Muscle of leg (tissue), 16 donors: Measurements from ENCODE around the gene SRPX2. TPM values are rescaled to one million over a fixed set of nuclear protein-coding genes. Genes with fewer than 3 reads are reported as not detected.

Experiments used
- DNase-seq: peaks from one replicate; pipeline ENCODE4 v3.0.0; 2013
- H3K27ac ChIP-seq: one replicate; pipeline ENCODE4 v1.5.1; 2013; ENCODE audit warnings: mild to moderate bottlenecking, low read length, control low read depth
- H3K27me3 ChIP-seq: one replicate; pipeline ENCODE4 v1.6.1; 2013; ENCODE audit warnings: low read length; ENCODE audit not compliant: control insufficient read depth, insufficient read depth
- H3K36me3 ChIP-seq: one replicate; pipeline ENCODE4 v1.6.1; 2013; ENCODE audit warnings: low read length; ENCODE audit not compliant: control insufficient read depth, insufficient read depth
- H3K4me1 ChIP-seq: one replicate; pipeline ENCODE4 v1.6.1; 2013; ENCODE audit warnings: low read length; ENCODE audit not compliant: control insufficient read depth, insufficient read depth
- H3K4me3 ChIP-seq: one replicate; pipeline ENCODE4 v1.5.1; 2013; ENCODE audit warnings: low read length, control low read depth
- H3K9me3 ChIP-seq: replicated peaks from 2 replicates; pipeline ENCODE4 v1.6.1; 2013; ENCODE audit warnings: low read depth, low read length; ENCODE audit not compliant: control insufficient read depth
- WGBS: methylation state at CpG from one replicate; pipeline ENCODE4 v1.1.5; 2013; ENCODE audit warnings: missing lambda C conversion rate; ENCODE audit not compliant: insufficient coverage; 5-methylcytosine and 5-hydroxymethylcytosine counted together
- long read RNA-seq, 11 donors: transcript quantifications; one replicate each; lab custom pipeline, GENCODE V29; 2026
- polyA plus RNA-seq, 8 donors: library from polyadenylated mRNA; unstranded; fragments of 120-200 nt; gene quantifications; one replicate each; pipeline versions ENCODE4 v1.2.1 to v1.2.3, GENCODE V29; 2013; ENCODE audit warnings: inconsistent platforms in 1 of 8, low replicate concordance in 1 of 8; ENCODE audit not compliant: insufficient read length in 8 of 8, insufficient read depth in 1 of 8
- total RNA-seq: library from RNA; stranded (reverse); fragments of 120-200 nt; gene quantifications from one replicate; pipeline ENCODE4 v1.2.4, GENCODE V29; 2013

SRPX2 gene, protein sequence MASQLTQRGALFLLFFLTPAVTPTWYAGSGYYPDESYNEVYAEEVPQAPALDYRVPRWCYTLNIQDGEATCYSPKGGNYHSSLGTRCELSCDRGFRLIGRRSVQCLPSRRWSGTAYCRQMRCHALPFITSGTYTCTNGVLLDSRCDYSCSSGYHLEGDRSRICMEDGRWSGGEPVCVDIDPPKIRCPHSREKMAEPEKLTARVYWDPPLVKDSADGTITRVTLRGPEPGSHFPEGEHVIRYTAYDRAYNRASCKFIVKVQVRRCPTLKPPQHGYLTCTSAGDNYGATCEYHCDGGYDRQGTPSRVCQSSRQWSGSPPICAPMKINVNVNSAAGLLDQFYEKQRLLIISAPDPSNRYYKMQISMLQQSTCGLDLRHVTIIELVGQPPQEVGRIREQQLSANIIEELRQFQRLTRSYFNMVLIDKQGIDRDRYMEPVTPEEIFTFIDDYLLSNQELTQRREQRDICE
- total RNA-seq (29.7 TPM), polyA plus RNA-seq (10 to 100 TPM; 17.8 to 41.0 (median 27.2) TPM)
- long read RNA-seq, donor 1, full-length matches to known transcripts: 1 of 1 reads
- long read RNA-seq, donor 1, partial matches to known transcripts: 0 of 1 reads
- long read RNA-seq, donor 1, other reads (novel, unspliced or antisense): 0 of 1 reads
- long read RNA-seq, donor 2: 0 reads
- long read RNA-seq, donor 3, full-length matches to known transcripts: 4 of 4 reads
- long read RNA-seq, donor 3, partial matches to known transcripts: 0 of 4 reads
- long read RNA-seq, donor 3, other reads (novel, unspliced or antisense): 0 of 4 reads
- long read RNA-seq, donor 4, full-length matches to known transcripts: 2 of 2 reads
- long read RNA-seq, donor 4, partial matches to known transcripts: 0 of 2 reads
- long read RNA-seq, donor 4, other reads (novel, unspliced or antisense): 0 of 2 reads
- long read RNA-seq, donor 5, full-length matches to known transcripts: 28 of 34 reads
- long read RNA-seq, donor 5, partial matches to known transcripts: 6 of 34 reads
- long read RNA-seq, donor 5, other reads (novel, unspliced or antisense): 0 of 34 reads
- long read RNA-seq, donor 6, full-length matches to known transcripts: 10 of 10 reads
- long read RNA-seq, donor 6, partial matches to known transcripts: 0 of 10 reads
- long read RNA-seq, donor 6, other reads (novel, unspliced or antisense): 0 of 10 reads
- long read RNA-seq, donor 7, full-length matches to known transcripts: 8 of 8 reads
- long read RNA-seq, donor 7, partial matches to known transcripts: 0 of 8 reads
- long read RNA-seq, donor 7, other reads (novel, unspliced or antisense): 0 of 8 reads
- long read RNA-seq, donor 8, full-length matches to known transcripts: 3 of 10 reads
- long read RNA-seq, donor 8, partial matches to known transcripts: 7 of 10 reads
- long read RNA-seq, donor 8, other reads (novel, unspliced or antisense): 0 of 10 reads
- long read RNA-seq, donor 9, full-length matches to known transcripts: 6 of 6 reads
- long read RNA-seq, donor 9, partial matches to known transcripts: 0 of 6 reads
- long read RNA-seq, donor 9, other reads (novel, unspliced or antisense): 0 of 6 reads
- long read RNA-seq, donor 10, full-length matches to known transcripts: 13 of 22 reads
- long read RNA-seq, donor 10, partial matches to known transcripts: 9 of 22 reads
- long read RNA-seq, donor 10, other reads (novel, unspliced or antisense): 0 of 22 reads
- long read RNA-seq, donor 11, full-length matches to known transcripts: 7 of 13 reads
- long read RNA-seq, donor 11, partial matches to known transcripts: 6 of 13 reads
- long read RNA-seq, donor 11, other reads (novel, unspliced or antisense): 0 of 13 reads

GRCh38 chrX:100643956-100644860, at the start of gene SRPX2:
SRPX2 (plus strand) TSS chrX:100644199; CDS start chrX:100646323, 2,124 bp downstream.
- peaks cover 31% of the 10 kb centered on the region for H3K4me1 ChIP-seq
- peak within 1 kb of the TSS; percentile 44 for H3K4me3 ChIP-seq
- WGBS: 31% methylated on average over 8 of the region's 11 CpGs
- no peaks in the 10 kb centered on the region for H3K9me3 ChIP-seq
- H3K36me3 ChIP-seq: no peaks in the 10 kb centered on the region
- DNase-seq: peak; percentile 86
- H3K27me3 ChIP-seq: peaks cover 26% of the 10 kb centered on the region
- H3K27ac ChIP-seq: peak within 1 kb of the TSS; percentile 86

GRCh38 chrX:100596601-100597000, 47.4 kb upstream of the SRPX2 start:
- no peak overlapping the region for H3K4me3 ChIP-seq
- H3K9me3 ChIP-seq: no peaks in the 10 kb centered on the region
- H3K36me3 ChIP-seq: no peaks in the 10 kb centered on the region
- peak; percentile 36 for DNase-seq
- H3K27me3 ChIP-seq: peaks cover 9% of the 10 kb centered on the region
- H3K4me1 ChIP-seq: no peaks in the 10 kb centered on the region
- no CpG with 5 or more reads among the region's 2 CpGs for WGBS
- H3K27ac ChIP-seq: no peak overlapping the region

- WGBS: no CpG with 5 or more reads among the region's 9 CpGs
- H3K4me3 ChIP-seq: no peak overlapping the region
- H3K9me3 ChIP-seq: no peaks in the 10 kb centered on the region
- no peak for DNase-seq
- H3K4me1 ChIP-seq: no peaks in the 10 kb centered on the region
- H3K36me3 ChIP-seq: no peaks in the 10 kb centered on the region
- H3K27ac ChIP-seq: no peak overlapping the region
- peaks cover 8% of the 10 kb centered on the region for H3K27me3 ChIP-seq
These were observed 44.5 kb upstream of the SRPX2 start for GRCh38 chrX:100599456-100599855.

GRCh38 chrX:100600340-100600739, 43.7 kb upstream of the SRPX2 start:
- H3K4me1 ChIP-seq: no peaks in the 10 kb centered on the region
- no peaks in the 10 kb centered on the region for H3K36me3 ChIP-seq
- H3K27ac ChIP-seq: no peak overlapping the region
- no peaks in the 10 kb centered on the region for H3K9me3 ChIP-seq
- H3K27me3 ChIP-seq: peaks cover 8% of the 10 kb centered on the region
- H3K4me3 ChIP-seq: no peak overlapping the region
- no peak for DNase-seq

GRCh38 chrX:100600758-100601157, 43.2 kb upstream of the SRPX2 start:
- Histone ChIP-seq H3K4me1 (no peaks in the 10 kb centered on the region), H3K9me3 (no peaks in the 10 kb centered on the region), H3K4me3 (no peak overlapping the region), H3K27me3 (peaks cover 10% of the 10 kb centered on the region), H3K27ac (no peak overlapping the region), H3K36me3 (no peaks in the 10 kb centered on the region)
- DNase-seq: no peak
- WGBS: no CpG with 5 or more reads among the region's 1 CpG

GRCh38 chrX:100606753-100607152, 37.2 kb upstream of the SRPX2 start:
- Histone ChIP-seq H3K4me3 (no peak overlapping the region), H3K36me3 (no peaks in the 10 kb centered on the region), H3K27me3 (peaks cover 7% of the 10 kb centered on the region), H3K27ac (no peak overlapping the region), H3K4me1 (no peaks in the 10 kb centered on the region), H3K9me3 (no peaks in the 10 kb centered on the region)
- DNase-seq: no peak
- no CpG with 5 or more reads among the region's 1 CpG for WGBS

DNA sequence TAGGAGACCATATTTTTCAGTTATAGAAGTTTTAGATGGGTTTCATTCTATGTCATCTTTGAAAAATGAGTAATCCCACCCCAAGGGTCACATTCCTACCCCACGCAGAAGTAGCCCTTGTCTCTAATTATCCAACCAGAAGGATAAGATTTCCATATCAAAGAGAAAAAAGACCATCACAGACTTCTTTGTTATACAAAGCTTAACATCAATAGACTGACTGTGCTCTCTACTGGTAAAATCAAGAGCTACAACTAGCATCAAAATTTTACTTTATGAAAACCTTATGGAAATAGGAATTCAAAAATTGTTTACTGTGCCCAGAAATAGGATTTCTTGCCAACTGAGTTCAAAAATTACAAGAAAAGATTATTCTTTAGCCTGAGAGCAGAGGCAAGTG, 34.4 kb upstream of the SRPX2 start:
- H3K27ac ChIP-seq: no peak overlapping the region
- no CpG with 5 or more reads among the region's 1 CpG for WGBS

DNA sequence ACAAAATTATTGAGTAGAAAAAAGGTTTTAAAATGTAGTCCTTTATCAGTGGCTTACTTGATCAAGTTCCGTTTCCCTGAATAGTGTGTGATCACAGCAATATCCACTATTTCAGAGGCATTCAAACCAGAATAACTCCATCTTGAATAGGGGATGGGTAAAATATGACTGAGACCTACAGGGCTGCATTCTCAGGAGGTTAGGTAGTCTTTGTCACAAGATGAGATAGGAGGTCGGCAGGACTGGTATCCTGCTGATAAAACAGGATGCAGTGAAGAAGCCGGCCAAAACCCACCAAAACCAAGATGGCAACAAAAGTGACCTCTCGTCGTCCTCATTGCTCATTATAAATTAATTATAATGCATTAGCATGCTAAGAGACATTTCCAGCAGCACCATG, 32.0 kb upstream of the SRPX2 start:
- H3K27ac ChIP-seq: no peak overlapping the region
- no peak for DNase-seq
- H3K4me3 ChIP-seq: no peak overlapping the region
- H3K9me3 ChIP-seq: no peaks in the 10 kb centered on the region
- H3K27me3 ChIP-seq: peaks cover 4% of the 10 kb centered on the region
- no peaks in the 10 kb centered on the region for H3K36me3 ChIP-seq
- WGBS: no CpG with 5 or more reads among the region's 5 CpGs
- H3K4me1 ChIP-seq: no peaks in the 10 kb centered on the region

More for the DNA sequence above, 34.4 kb upstream of the SRPX2 start:
- Histone ChIP-seq H3K9me3 (no peaks in the 10 kb centered on the region), H3K4me3 (no peak overlapping the region), H3K27me3 (peaks cover 6% of the 10 kb centered on the region), H3K4me1 (no peaks in the 10 kb centered on the region), H3K36me3 (no peaks in the 10 kb centered on the region)
- no peak for DNase-seq
